SH-SY5Y (cell line): ENCODE measurements around the gene DGCR8.

Source experiments
- GATA2 ChIP-seq: IDR thresholded peaks from 2 replicates; pipeline ENCODE4 v1.6.1; 2011; ENCODE audit warnings: mild to moderate bottlenecking, low read depth, low read length
- GATA3 ChIP-seq: IDR thresholded peaks from 2 replicates; pipeline ENCODE4 v1.6.1; 2011; ENCODE audit warnings: low read depth, mild to moderate bottlenecking, low read length, moderate library complexity

GRCh38 chr22:20033045-20033706 is 46.9 kb upstream of the DGCR8 start:
- TF ChIP-seq GATA2 (no peak), GATA3 (no peak)
